ENCODE data around the gene TPM4.
A peak's percentile ranks its signal among the peaks of the same experiment; 100 is the strongest.

The TPM4 gene

GRCh38 chr19:16131648-16132047, 55.4 kb downstream of the TPM4 start:
- no peak for DNase-seq (ENCODE audit: low read depth)

GRCh38 chr19:16133818-16134217, 57.5 kb downstream of the TPM4 start:
- no peak for DNase-seq (ENCODE audit: low read depth)

- DNase-seq (ENCODE audit: low read depth) = no peak
These were observed 58.2 kb downstream of the TPM4 start for GRCh38 chr19:16134510-16134909.

GRCh38 chr19:16135430-16136127, 59.3 kb downstream of the TPM4 start:
- DNase-seq (ENCODE audit: low read depth) = no peak

GRCh38 chr19:16136185-16136999, 60.1 kb downstream of the TPM4 start:
- DNase-seq (ENCODE audit: low read depth) = no peak

GRCh38 chr19:16139752-16140151, 63.5 kb downstream of the TPM4 start:
- no peak for DNase-seq (ENCODE audit: low read depth)

GRCh38 chr19:16141043-16141442, 64.7 kb downstream of the TPM4 start:
- DNase-seq (ENCODE audit: low read depth) = no peak

- no peak for DNase-seq (ENCODE audit: low read depth)
These were observed 65.8 kb downstream of the TPM4 start for GRCh38 chr19:16142032-16142580.

GRCh38 chr19:16143399-16144215, 67.3 kb downstream of the TPM4 start, which contains the start of gene HSH2D:
TSS of gene HSH2D (plus strand) at chr19:16143685. CDS start at chr19:16148751, 5,066 bp downstream.
- DNase-seq (ENCODE audit: low read depth) = peak; percentile 53

- DNase-seq (ENCODE audit: low read depth) = no peak
These were observed 67.9 kb downstream of the TPM4 start for GRCh38 chr19:16144216-16144581.

- no peak for DNase-seq (ENCODE audit: low read depth)
These were observed 69.8 kb downstream of the TPM4 start for GRCh38 chr19:16146112-16146511.

GRCh38 chr19:16148443-16149229, 72.3 kb downstream of the TPM4 start:
- DNase-seq (ENCODE audit: low read depth) = no peak

Measured in activated gamma-delta T cell treated with anti-CD3 and anti-CD28 coated beads, Interleukin-2, amount 50 U/mL, for 16 hours (primary cell).